HG03039 (cell line): ENCODE data around the gene ZGLP1.
"Not testable (repeated sequence)": the region's sequence is repeated elsewhere in the genome, so short reads cannot be mapped to it uniquely, and the experiment has no call there.

Experiments
- ATAC-seq: cut with Tn5 transposase; IDR thresholded peaks from one replicate; pipeline ENCODE4 v1.9.1; 2021; ENCODE audit warnings: mild to moderate bottlenecking, moderate library complexity; ENCODE audit not compliant: unreplicated experiment

ZGLP1 gene

DNA sequence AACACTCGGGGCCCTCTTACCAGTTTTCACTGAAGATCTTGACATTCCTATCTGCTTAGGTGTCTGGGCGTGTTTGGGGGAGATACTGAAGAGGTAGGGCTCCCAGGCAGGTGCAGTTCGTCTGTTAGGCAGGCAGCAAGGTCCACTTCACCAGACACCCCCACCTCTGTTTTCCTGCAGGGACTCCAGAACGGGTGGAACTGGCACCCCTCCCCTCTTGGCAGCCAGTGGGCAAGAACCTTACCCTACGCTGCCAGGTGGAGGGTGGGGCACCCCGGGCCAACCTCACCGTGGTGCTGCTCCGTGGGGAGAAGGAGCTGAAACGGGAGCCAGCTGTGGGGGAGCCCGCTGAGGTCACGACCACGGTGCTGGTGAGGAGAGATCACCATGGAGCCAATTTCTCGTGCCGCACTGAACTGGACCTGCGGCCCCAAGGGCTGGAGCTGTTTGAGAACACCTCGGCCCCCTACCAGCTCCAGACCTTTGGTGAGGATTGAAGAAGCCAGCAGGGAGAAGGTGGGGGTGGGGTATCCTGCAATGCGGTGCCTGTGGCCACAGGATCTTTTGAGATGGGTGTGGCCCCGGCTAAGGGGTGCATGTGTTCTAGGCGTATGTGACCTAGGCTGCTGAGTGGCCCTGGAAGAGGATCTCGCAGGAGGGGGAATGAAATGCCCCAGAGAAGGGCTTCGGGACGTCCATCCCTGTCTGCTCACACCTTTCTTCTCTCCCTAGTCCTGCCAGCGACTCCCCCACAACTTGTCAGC lies 26.1 kb downstream of the ZGLP1 start:
- ATAC-seq = no peak

- not testable (repeated sequence) for ATAC-seq
Observed at GRCh38 chr19:10282043-10282442, 27.6 kb downstream of the ZGLP1 start.

- ATAC-seq = no peak
Observed at GRCh38 chr19:10279737-10280442, 29.7 kb downstream of the ZGLP1 start.

DNA sequence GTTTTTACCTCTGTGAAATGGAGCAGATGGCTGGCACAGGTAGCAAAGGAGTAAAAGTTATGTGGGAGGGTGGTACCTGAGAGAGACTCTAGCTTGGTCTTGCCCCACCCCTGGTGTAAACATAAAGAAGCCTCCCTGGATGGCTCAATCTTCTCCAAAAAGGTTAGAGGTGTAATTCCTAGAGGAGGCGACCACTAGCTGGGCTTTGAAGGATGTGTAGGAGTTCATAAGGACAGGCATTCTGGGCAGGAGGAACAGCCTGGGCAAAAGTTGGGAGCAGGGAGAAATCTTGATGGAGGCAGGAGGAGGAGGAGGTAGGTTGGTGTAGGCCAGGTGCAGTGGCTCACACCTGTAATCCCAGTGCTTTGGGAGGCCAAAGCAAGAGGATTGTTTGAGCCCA lies 30.7 kb downstream of the ZGLP1 start:
- ATAC-seq = no peak

DNA sequence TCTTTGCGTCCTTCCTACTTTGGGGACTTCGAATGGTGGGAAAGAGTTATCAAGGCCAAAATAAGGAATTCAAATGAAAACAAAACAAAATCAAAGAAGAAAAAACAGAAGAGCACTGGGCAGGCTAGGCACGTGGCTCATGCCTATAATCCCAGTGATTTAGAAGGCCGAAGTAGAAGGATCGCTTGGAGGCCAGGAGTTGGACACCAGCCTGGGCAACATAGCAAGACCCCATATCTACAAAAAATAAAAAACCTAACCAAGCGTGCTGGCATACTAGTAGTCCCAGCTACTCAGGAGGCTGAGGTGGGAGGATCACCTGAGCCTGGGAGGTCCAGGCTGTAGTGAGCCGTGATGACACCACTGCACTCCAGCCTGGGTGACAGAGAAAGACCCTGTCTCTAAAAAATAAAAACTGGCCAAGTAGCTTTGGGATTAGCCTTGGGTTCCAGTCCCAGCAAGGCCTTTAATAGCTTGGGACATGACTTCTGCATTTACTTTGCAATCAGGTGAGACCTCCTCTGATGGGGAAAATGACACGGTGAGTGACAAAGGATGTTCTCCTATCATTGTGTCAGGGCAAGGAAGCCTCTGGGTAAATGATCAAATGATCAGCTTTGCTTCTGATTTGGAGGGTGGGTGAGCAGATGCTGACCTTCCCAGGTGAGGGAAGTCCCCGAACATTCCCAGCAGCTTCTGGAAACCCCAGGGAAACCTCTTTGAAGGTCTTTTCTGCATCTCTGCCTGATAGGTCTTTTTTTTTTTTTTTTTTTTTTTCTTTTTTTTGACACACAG lies 31.6 kb downstream of the ZGLP1 start:
- ATAC-seq = no peak

- no peak for ATAC-seq
Observed at GRCh38 chr19:10274589-10274988, 35.0 kb downstream of the ZGLP1 start.

DNA sequence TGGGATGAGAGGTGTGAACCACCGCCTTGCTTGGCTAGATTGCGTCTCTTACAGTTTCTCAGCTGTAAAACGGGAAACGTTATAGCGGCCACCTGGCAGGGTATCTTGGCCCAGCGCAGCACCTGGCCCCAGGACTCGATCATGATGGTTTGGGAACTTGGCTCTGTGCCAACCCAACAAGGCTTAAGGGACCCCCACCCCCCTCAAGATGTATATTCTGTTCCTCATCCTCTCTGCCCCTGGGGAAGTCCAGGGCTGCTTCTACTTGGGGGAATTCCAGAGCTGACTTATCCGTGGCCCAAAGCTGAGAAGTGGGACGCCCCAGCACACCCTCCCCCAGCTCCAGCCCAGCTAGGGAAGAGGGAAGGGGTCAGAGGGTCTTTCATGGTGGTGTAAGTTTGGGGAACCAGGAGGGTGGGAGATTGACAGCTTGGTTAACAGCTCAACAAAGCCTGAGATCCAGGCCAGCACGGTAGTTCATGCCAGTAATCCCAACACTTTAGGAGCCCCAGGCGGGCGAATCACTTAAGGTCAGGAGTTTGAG lies 38.0 kb downstream of the ZGLP1 start:
- ATAC-seq = no peak

DNA sequence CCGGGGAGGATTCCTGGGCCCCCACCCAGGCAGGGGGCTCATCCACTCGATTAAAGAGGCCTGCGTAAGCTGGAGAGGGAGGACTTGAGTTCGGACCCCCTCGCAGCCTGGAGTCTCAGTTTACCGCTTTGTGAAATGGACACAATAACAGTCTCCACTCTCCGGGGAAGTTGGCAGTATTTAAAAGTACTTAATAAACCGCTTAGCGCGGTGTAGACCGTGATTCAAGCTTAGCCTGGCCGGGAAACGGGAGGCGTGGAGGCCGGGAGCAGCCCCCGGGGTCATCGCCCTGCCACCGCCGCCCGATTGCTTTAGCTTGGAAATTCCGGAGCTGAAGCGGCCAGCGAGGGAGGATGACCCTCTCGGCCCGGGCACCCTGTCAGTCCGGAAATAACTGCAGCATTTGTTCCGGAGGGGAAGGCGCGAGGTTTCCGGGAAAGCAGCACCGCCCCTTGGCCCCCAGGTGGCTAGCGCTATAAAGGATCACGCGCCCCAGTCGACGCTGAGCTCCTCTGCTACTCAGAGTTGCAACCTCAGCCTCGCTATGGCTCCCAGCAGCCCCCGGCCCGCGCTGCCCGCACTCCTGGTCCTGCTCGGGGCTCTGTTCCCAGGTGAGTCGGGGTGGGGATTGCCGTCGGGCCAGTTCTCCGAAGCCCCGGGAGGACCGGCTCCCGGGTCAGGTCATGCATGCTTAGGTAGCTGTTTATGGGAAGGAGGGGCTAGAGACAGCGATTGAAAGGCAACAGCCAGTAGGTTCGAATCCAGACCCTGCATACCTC lies 38.8 kb downstream of the ZGLP1 start, which contains the start of gene ICAM1:
Gene ICAM1, plus strand, starts transcription at position 505 of the 779 bp plus-strand sequence. Its CDS starts 40 bp downstream, at position 545.
- peak; percentile 38 for ATAC-seq

- ATAC-seq = no peak
Observed at GRCh38 chr19:10270180-10270615, 39.4 kb downstream of the ZGLP1 start.

- ATAC-seq = no peak
Observed at GRCh38 chr19:10269333-10270179, 40.1 kb downstream of the ZGLP1 start.

GRCh38 chr19:10268071-10268470 lies 41.5 kb downstream of the ZGLP1 start:
- no peak for ATAC-seq

GRCh38 chr19:10266706-10267105 lies 42.9 kb downstream of the ZGLP1 start:
- ATAC-seq = no peak

DNA sequence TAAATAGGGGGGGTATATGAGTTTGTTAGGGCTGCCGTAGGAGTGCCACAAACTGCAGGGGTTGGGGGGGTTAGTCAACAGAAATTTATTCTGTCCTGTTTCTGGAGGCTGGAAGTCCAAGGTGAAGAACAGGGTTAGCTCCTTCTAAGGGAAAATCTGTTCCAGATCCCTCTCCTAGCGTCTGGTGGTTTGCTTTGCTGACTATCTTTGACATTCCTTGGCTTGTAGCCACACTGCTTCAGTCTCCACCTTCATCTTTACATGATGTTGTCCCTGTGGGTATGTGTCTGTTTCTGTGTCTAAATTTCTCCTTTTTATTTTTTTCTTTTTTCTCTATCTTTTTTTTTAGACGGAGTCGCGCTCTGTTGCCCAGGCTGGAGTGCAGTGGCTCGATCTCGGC lies 46.8 kb downstream of the ZGLP1 start:
- no peak for ATAC-seq

- ATAC-seq = no peak
Observed at GRCh38 chr19:10260141-10260584, 49.5 kb downstream of the ZGLP1 start.

- no peak for ATAC-seq
Observed at GRCh38 chr19:10259162-10259905, 50.3 kb downstream of the ZGLP1 start.

DNA sequence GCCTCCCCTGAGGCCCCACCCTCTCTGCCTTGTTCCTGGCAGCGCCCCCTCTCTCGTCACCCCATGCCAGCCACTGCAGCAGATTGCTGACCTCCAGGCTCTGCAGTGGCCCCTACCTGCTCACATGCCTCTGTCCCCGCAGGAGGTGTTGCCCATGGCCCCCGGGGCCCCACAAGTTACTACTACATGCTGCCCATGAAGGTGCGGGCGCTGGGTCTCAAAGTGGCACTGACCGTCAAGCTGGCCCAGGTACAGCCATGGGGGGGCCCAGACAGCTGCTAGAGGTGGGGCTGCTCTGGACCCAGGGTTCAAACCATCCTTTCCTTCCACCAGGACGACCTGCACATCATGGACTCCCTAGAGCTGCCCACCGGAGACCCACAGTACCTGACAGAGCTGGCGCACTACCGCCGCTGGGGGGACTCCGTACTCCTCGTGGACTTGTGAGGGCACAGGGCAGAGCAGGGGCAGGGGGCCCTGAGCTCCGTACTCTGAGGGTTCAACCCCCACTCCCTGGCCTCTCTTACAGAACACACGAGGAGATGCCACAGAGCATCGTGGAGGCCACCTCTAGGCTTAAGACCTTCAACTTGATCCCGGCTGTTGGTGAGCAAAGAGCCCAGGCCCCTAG lies 51.4 kb downstream of the ZGLP1 start:
- ATAC-seq = no peak

DNA sequence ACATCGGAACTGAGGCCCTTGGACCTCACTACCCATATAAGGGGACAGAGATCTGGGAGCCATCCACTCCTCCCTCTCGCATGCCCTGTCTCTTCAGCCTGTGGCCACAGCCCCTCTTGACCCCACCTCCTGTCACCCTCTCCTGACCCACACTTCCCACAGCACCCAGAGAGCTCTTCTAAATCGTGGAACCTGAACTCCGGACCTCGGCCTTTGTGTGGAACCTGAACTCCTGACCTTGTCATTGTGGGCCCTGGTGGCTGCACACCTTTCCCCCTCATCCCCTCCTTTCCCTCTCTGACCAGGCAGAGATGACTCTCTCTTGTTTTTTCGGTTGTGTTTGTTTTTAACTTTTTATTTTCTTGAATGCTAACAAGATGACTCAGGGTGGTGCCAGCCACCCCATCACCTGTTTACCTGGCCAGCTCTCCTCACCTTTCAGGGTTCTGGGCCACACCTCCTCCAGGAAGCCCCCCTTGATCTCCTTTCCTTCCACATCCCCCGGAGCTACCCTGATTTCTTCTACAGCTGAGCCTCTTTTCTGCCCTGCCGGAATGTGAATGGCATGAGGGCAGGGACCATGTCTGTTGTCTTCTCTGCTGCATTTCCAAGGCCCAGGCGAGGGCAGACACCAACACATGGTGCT lies 52.5 kb downstream of the ZGLP1 start:
- ATAC-seq = no peak

DNA sequence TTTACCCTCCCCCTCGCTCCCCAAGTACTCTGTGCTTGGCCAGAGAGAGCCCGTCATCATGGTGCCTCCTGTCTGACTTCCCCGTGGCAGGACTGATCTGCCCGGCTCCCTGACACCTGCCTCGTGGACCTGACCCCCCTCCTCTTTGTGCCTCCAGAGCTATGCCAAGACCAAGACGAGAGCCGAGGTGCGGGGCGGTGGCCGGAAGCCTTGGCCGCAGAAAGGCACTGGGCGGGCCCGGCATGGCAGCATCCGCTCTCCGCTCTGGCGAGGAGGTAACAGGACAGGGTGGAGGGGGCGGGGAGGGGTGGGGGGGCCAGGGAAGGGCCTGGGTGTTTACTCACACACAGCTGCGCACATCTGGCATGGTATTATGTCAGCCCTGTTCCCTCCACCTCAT lies 53.1 kb downstream of the ZGLP1 start:
- ATAC-seq = no peak
